ENCODE measurements around the gene TTLL5.

GRCh38 chr14:75771595-75771994, 110.5 kb downstream of the TTLL5 start:
- TF ChIP-seq YY1 (IDR thresholded peaks at IDR 0.05; ENCODE audit: low read depth) (no peak), REST (IDR thresholded peaks at IDR 0.05; ENCODE audit: low read depth) (no peak), MAX (IDR thresholded peaks at IDR 0.05) (no peak)
